ENCODE measurements around the gene TRIM22.
"Not testable (repeated sequence)": the region's sequence is repeated elsewhere in the genome, so short reads cannot be mapped to it uniquely, and the experiment has no call there.

The TRIM22 gene

GRCh38 chr11:5691238-5691963 lies 1.8 kb downstream of the TRIM22 start:
- DNase-seq: not testable (repeated sequence)

GRCh38 chr11:5691964-5692361 lies 2.4 kb downstream of the TRIM22 start:
- no peak for DNase-seq

GRCh38 chr11:5694642-5695041 lies 5.1 kb downstream of the TRIM22 start:
- no peak for DNase-seq

- DNase-seq: no peak
Observed at GRCh38 chr11:5695580-5695979, 6.0 kb downstream of the TRIM22 start.

GRCh38 chr11:5696210-5696609 lies 6.6 kb downstream of the TRIM22 start:
- DNase-seq: no peak

GRCh38 chr11:5698281-5698680 lies 8.7 kb downstream of the TRIM22 start:
- no peak for DNase-seq

GRCh38 chr11:5700421-5701054 lies 10.9 kb downstream of the TRIM22 start:
- DNase-seq: no peak

- DNase-seq: no peak
Observed at GRCh38 chr11:5701055-5701577, 11.5 kb downstream of the TRIM22 start.

- no peak for DNase-seq
Observed at GRCh38 chr11:5703741-5704536, 14.3 kb downstream of the TRIM22 start.

- no peak for DNase-seq
Observed at GRCh38 chr11:5705688-5706087, 16.1 kb downstream of the TRIM22 start.

GRCh38 chr11:5712507-5712906 lies 22.9 kb downstream of the TRIM22 start:
- no peak for DNase-seq

- DNase-seq: no peak
Observed at GRCh38 chr11:5713695-5714094, 24.1 kb downstream of the TRIM22 start.

GRCh38 chr11:5716518-5716917 lies 26.9 kb downstream of the TRIM22 start:
- not testable (repeated sequence) for DNase-seq

GRCh38 chr11:5719703-5720495 lies 30.3 kb downstream of the TRIM22 start:
- DNase-seq: no peak

GRCh38 chr11:5722622-5723021 lies 33.0 kb downstream of the TRIM22 start:
- DNase-seq: no peak

GRCh38 chr11:5726351-5726750 lies 36.8 kb downstream of the TRIM22 start:
- no peak for DNase-seq

GRCh38 chr11:5727691-5728090 lies 38.1 kb downstream of the TRIM22 start:
- no peak for DNase-seq

GRCh38 chr11:5736396-5736795 lies 46.8 kb downstream of the TRIM22 start, which contains the start of gene OR56B1:
OR56B1 (plus strand) TSS chr11:5736448; CDS start chr11:5736517, 69 bp downstream.
- DNase-seq: no peak

GRCh38 chr11:5737091-5737490 lies 47.5 kb downstream of the TRIM22 start:
- DNase-seq: no peak

GRCh38 chr11:5737670-5738392 lies 48.2 kb downstream of the TRIM22 start:
- no peak for DNase-seq

- DNase-seq: no peak
Observed at GRCh38 chr11:5738431-5738830, 48.8 kb downstream of the TRIM22 start.

GRCh38 chr11:5746614-5747013 lies 57.0 kb downstream of the TRIM22 start:
- no peak for DNase-seq

All from DMS 273 treated with DMSO at 0.1 percent for 48 hours (cell line).